Measurements from ENCODE around the gene MGMT. TPM values are rescaled to one million over a fixed set of nuclear protein-coding genes. Genes with fewer than 3 reads are reported as not detected.
A peak's percentile ranks its signal among the peaks of the same experiment; 100 is the strongest.

MGMT gene
- polyA plus RNA-seq, 3 donors, result 9.5 to 23.5 (median 17.5) TPM

DNA sequence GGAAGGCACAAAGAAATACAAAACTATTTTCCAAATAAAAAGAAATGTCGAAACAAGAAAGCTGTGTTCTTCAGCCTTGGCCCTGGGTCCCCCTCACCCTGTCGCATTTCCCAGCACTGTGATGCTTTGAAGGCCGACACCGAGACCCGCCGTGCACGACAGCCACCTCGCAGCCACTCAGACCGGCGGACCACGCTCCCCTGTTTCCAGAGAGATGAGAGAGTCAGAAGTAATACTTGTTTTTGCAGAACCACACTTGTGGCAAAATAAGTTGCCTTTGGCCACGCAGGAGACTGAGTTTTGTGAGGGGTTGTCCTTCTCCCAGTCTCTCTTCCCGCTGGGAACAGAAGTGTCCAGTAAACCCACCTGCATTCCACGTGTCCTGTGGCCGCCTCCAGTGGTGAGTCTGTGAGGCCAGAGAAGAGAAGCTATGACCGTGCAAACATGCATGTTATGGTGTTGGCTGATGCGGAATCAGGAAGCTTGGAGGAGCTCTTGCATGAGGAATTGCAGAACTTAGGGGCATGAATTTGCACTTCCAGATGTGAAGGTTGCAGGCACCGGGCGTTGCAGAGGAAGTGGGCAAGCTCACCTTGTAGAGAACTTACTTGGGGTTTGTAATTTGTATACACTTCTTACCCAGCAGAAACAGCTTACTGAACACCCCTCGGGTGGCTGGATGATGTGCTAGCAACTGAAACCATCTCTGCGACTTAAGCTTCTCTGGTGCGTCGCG lies 302.5 kb downstream of the MGMT start:
- no peak for TF ChIP-seq CTCF (IDR thresholded peaks at IDR 0.05)
- no peak overlapping the region for H3K9ac ChIP-seq (ENCODE audit: insufficient read depth, low read length, poor library complexity, severe bottlenecking)

DNA sequence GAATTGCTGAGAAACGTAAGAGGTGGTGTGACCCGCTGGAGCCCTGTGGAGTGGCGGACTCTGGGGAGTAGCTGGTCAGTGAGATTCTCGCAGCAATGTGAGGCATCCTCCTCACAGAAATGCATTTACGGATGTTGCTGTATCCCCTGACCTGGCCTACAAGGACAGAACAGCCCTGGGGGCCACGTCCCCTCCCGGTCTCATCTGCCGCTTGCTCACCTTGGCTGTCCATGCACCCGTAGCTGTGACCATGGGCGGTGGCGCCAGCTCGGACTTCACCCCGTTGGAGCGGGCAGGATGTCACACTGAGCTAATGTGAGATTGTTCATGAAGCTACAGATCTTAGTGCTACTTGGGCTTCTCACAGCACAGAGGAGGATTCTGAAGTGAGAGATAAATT lies 303.2 kb downstream of the MGMT start:
- no peaks in the 10 kb centered on the region for H3K36me3 ChIP-seq (replicated peaks in 1 of 2; ENCODE audit: control insufficient read depth in 1 of 2, insufficient read depth in 2 of 2, low read length in 2 of 2)
- no peaks in the 10 kb centered on the region for H3K27me3 ChIP-seq (ENCODE audit: control insufficient read depth in 2 of 2, insufficient read depth in 2 of 2, low read length in 2 of 2)
- no peak overlapping the region for H3K4me3 ChIP-seq (replicated peaks in 1 of 3; ENCODE audit: low read depth in 2 of 3, low read length in 3 of 3)
- H3K4me2 ChIP-seq (replicated peaks; ENCODE audit: extremely low read depth, low read length, poor library complexity, severe bottlenecking), result no peak overlapping the region
- Mint-ChIP-seq H3K27me3 (ENCODE audit: low read depth in 3 of 3) (no peaks in the 10 kb centered on the region), H3K4me3 (no peak overlapping the region), H3K4me1 (peaks cover 8% of the 10 kb centered on the region), H3K36me3 (peaks cover 2% of the 10 kb centered on the region in 2 donors), H3K9me3 (peaks cover 0 to 2% (median 0%) of the 10 kb centered on the region in 7 donors), H3K27ac (no peak overlapping the region)
- H3K4me1 ChIP-seq (ENCODE audit: control insufficient read depth in 1 of 2, insufficient read depth in 2 of 2, low read length in 2 of 2), result no peaks in the 10 kb centered on the region
- TF ChIP-seq CTCF (IDR thresholded peaks at IDR 0.05), result no peak
- WGBS (ENCODE audit: insufficient coverage), result 85% methylated on average over 10 of the region's 14 CpGs
- intact Hi-C loops (cut with micrococcal nuclease), result no loop called here
- no peaks in the 10 kb centered on the region for H3K9me3 ChIP-seq (replicated peaks in 1 of 2; ENCODE audit: control insufficient read depth in 1 of 2, insufficient read depth in 1 of 2, low read length in 2 of 2)
- H3K27ac ChIP-seq (ENCODE audit: low read depth in 1 of 2, low read length in 2 of 2), result no peak overlapping the region
- DNase-seq, result no peak
- no peaks in the 10 kb centered on the region for H4K20me1 ChIP-seq (ENCODE audit: insufficient read depth, low read length)
- H2AFZ ChIP-seq (ENCODE audit: insufficient read depth, low read depth, low read length, poor library complexity, severe bottlenecking), result no peak overlapping the region
- H3K79me2 ChIP-seq (ENCODE audit: insufficient read depth, low read length), result no peaks in the 10 kb centered on the region
- no peak overlapping the region for H3K9ac ChIP-seq (ENCODE audit: insufficient read depth, low read length, poor library complexity, severe bottlenecking)

More for the DNA sequence above, 302.5 kb downstream of the MGMT start:
- Mint-ChIP-seq H3K4me1 (peaks cover 8% of the 10 kb centered on the region), H3K9me3 (peaks cover 0 to 2% (median 0%) of the 10 kb centered on the region in 7 donors), H3K27ac (peak overlapping the region in 1 of 7 donors; percentile 34), H3K36me3 (peaks cover 2% of the 10 kb centered on the region in 2 donors), H3K4me3 (no peak overlapping the region), H3K27me3 (ENCODE audit: low read depth in 3 of 3) (no peaks in the 10 kb centered on the region)
- Histone ChIP-seq H3K36me3 (replicated peaks in 1 of 2; ENCODE audit: control insufficient read depth in 1 of 2, insufficient read depth in 2 of 2, low read length in 2 of 2) (no peaks in the 10 kb centered on the region), H3K4me2 (replicated peaks; ENCODE audit: extremely low read depth, low read length, poor library complexity, severe bottlenecking) (no peak overlapping the region), H3K4me3 (replicated peaks in 1 of 3; ENCODE audit: low read depth in 2 of 3, low read length in 3 of 3) (no peak overlapping the region), H3K9me3 (replicated peaks in 1 of 2; ENCODE audit: control insufficient read depth in 1 of 2, insufficient read depth in 1 of 2, low read length in 2 of 2) (no peaks in the 10 kb centered on the region), H3K79me2 (ENCODE audit: insufficient read depth, low read length) (no peaks in the 10 kb centered on the region), H4K20me1 (ENCODE audit: insufficient read depth, low read length) (no peaks in the 10 kb centered on the region), H2AFZ (ENCODE audit: insufficient read depth, low read depth, low read length, poor library complexity, severe bottlenecking) (no peak overlapping the region), H3K27me3 (ENCODE audit: control insufficient read depth in 2 of 2, insufficient read depth in 2 of 2, low read length in 2 of 2) (no peaks in the 10 kb centered on the region), H3K4me1 (ENCODE audit: control insufficient read depth in 1 of 2, insufficient read depth in 2 of 2, low read length in 2 of 2) (no peaks in the 10 kb centered on the region), H3K27ac (ENCODE audit: low read depth in 1 of 2, low read length in 2 of 2) (no peak overlapping the region)
- WGBS (ENCODE audit: insufficient coverage), result 73% methylated on average over 7 of the region's 24 CpGs
- DNase-seq, result no peak
- intact Hi-C loops (cut with micrococcal nuclease), result no loop called here

Data from CD14-positive monocyte (primary cell).